ENCODE data around the gene PRB4.
"Not testable (repeated sequence)": the region's sequence is repeated elsewhere in the genome, so short reads cannot be mapped to it uniquely, and the experiment has no call there.

Gene PRB4

GRCh38 chr12:11310336-11310735 lies at the start of gene PRB4:
PRB4 (minus strand) TSS chr12:11310436; CDS start chr12:11310398, 38 bp downstream.
- DNase-seq, result no peak

- not testable (repeated sequence) for DNase-seq
These were observed 41.5 kb upstream of the PRB4 start for GRCh38 chr12:11351736-11352135.

GRCh38 chr12:11348439-11348838 lies 38.2 kb upstream of the PRB4 start:
- DNase-seq, result no peak

GRCh38 chr12:11347810-11348209 lies 37.6 kb upstream of the PRB4 start:
- DNase-seq, result no peak

- DNase-seq, result no peak
These were observed 34.3 kb upstream of the PRB4 start for GRCh38 chr12:11344500-11344899.

- DNase-seq, result no peak
These were observed 14.2 kb upstream of the PRB4 start for GRCh38 chr12:11324426-11324825.

GRCh38 chr12:11321980-11322379 lies 11.7 kb upstream of the PRB4 start:
- no peak for DNase-seq

GRCh38 chr12:11307143-11307542 lies 3.1 kb downstream of the PRB4 start:
- no peak for DNase-seq

GRCh38 chr12:11273449-11273848 lies 36.8 kb downstream of the PRB4 start:
- DNase-seq, result no peak

- no peak for DNase-seq
These were observed 40.6 kb downstream of the PRB4 start, which contains the start of gene PRB3 for GRCh38 chr12:11269607-11270006. PRB3 (minus strand) TSS chr12:11269707; CDS start chr12:11269669, 38 bp downstream.

GRCh38 chr12:11264501-11264900 lies 45.7 kb downstream of the PRB4 start:
- DNase-seq, result no peak

Measured in NCI-H1092 (cell line).